GM13977 (cell line): ENCODE results near the gene SLX4IP.
A peak's percentile ranks its signal among the peaks of the same experiment; 100 is the strongest.

Source experiments
- DNase-seq: peaks from one replicate; pipeline ENCODE4 v3.0.0; 2012; ENCODE audit warnings: low spot score
- CTCF ChIP-seq: IDR thresholded peaks from 2 replicates; pipeline ENCODE4 v1.5.1; 2012; ENCODE audit warnings: mild to moderate bottlenecking, control low read depth; ENCODE audit not compliant: insufficient read depth; ENCODE audit errors: extremely low read depth, missing control alignments
- in situ Hi-C: fragments of 300-500 bp; cut with MboI; formaldehyde crosslinking; loops from one replicate; pipeline ENCODE4 v1.12.0; 2022; ENCODE audit warnings: low sequenced_read_pairs, low pct_unique_long_range_greater_than_20kb, mixed read lengths, inconsistent platforms; ENCODE audit not compliant: unreplicated experiment

The SLX4IP gene

GRCh38 chr20:10646006-10646405, 210.9 kb downstream of the SLX4IP start:
- in situ Hi-C loops, result no loop called here
- DNase-seq, result no peak
- TF ChIP-seq CTCF, result no peak

DNA sequence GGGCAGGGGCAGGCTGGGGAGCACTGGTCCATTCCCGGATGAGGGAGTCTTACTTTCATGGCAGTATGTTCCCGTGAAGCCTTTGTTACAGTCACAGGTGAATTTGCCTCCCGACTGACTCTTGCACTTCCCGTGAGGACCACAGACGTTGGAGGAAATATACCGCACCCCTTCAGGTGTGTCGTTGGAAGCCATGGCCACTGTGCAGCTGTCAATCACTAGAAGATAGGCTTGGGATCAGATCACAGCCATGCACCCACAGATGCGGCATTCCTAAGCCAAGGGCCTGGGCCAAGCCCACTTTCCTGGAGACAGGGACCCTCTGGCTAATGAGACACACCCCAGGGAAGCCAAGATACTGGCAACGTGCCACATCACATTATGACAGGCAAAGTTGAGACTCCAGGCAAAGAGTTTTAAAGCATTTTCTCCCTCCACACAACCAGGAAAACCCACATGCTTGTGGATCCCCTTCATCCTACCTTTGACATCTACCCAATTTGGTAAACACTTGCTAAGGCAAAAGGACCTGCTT, 211.8 kb downstream of the SLX4IP start:
- no peak for DNase-seq
- in situ Hi-C loops, result no loop called here

GRCh38 chr20:10647471-10647870, 212.4 kb downstream of the SLX4IP start:
- in situ Hi-C loops, result no loop called here
- peak; percentile 40 for TF ChIP-seq CTCF
- no peak for DNase-seq

More for the DNA sequence above, 211.8 kb downstream of the SLX4IP start:
- TF ChIP-seq CTCF, result no peak

DNA sequence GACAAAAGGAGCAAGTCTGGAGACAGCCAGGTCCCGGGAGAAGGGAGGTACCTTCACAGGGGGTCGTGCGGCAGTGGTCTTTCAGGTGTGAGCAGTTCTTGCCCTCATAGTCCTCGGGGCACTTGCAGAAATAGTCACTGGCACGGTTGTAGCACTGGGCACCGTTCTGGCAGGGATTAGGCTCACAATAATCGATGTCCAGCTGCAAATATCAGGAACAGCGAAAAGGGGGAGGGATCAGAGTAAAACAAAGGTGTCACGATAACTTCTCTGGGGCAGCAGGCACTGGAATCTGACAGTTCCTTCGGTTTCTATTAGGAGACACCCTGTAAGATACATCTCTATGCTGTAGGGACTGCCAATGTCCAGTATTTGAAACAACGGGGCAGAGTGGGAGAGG, 212.8 kb downstream of the SLX4IP start:
- TF ChIP-seq CTCF, result no peak
- no peak for DNase-seq
- in situ Hi-C loops, result no loop called here

- TF ChIP-seq CTCF, result no peak
- DNase-seq, result no peak
- in situ Hi-C loops, result no loop called here
These were observed 213.5 kb downstream of the SLX4IP start for GRCh38 chr20:10648651-10649050.

- in situ Hi-C loops, result no loop called here
- TF ChIP-seq CTCF, result no peak
- DNase-seq, result no peak
These were observed 214.1 kb downstream of the SLX4IP start for GRCh38 chr20:10649080-10649796.
